GM12878 (cell line): ENCODE data around the gene KLB. TPM values are rescaled to one million over a fixed set of nuclear protein-coding genes. Genes with fewer than 3 reads are reported as not detected.

ENCODE experiments used
- ATF7 ChIP-seq: fragments of 450-650 bp; IDR thresholded peaks from 2 replicates; pipeline ENCODE4 v1.6.1; 2016; ENCODE audit warnings: low read depth, mild to moderate bottlenecking
- CBFB ChIP-seq: IDR thresholded peaks from 2 replicates; pipeline ENCODE4 v1.6.1; 2016; ENCODE audit warnings: antibody characterized with exemption, low read depth
- CHD1 ChIP-seq: IDR thresholded peaks from 2 replicates; pipeline ENCODE4 v1.6.1; 2012; ENCODE audit warnings: low read depth, low read length, improper control_type of control experiment
- CREB1 ChIP-seq: IDR thresholded peaks from 2 replicates; pipeline ENCODE4 v1.6.1; 2012; ENCODE audit warnings: low read depth, mild to moderate bottlenecking, inconsistent platforms
- CREM ChIP-seq: IDR thresholded peaks from 2 replicates; pipeline ENCODE4 v1.6.1; 2014; ENCODE audit warnings: antibody characterized with exemption, low read depth
- GABPA ChIP-seq: IDR thresholded peaks from 2 replicates; pipeline ENCODE4 v1.6.1; 2014; ENCODE audit warnings: antibody characterized with exemption, low read depth, mild to moderate bottlenecking, inconsistent platforms
- HCFC1 ChIP-seq: fragments of 150-350 bp; IDR thresholded peaks from 2 replicates; pipeline ENCODE4 v1.6.1; 2014; ENCODE audit warnings: low read length
- NFYB ChIP-seq: IDR thresholded peaks from 2 replicates; pipeline ENCODE4 v1.6.1; 2011; ENCODE audit warnings: low read depth, mild to moderate bottlenecking, low read length, improper control_type of control experiment, moderate library complexity; ENCODE audit not compliant: insufficient read depth
- POLR2A ChIP-seq: IDR thresholded peaks from 2 replicates; pipeline ENCODE4 v1.6.1; 2011; ENCODE audit warnings: low read depth, mild to moderate bottlenecking, low read length
- RAD51 ChIP-seq: fragments of 450-650 bp; IDR thresholded peaks from 2 replicates; pipeline ENCODE4 v1.6.1; 2016; ENCODE audit warnings: moderate library complexity, mild to moderate bottlenecking, inconsistent platforms
- SIN3A ChIP-seq: IDR thresholded peaks from 2 replicates; pipeline ENCODE4 v1.6.1; 2012; ENCODE audit warnings: low read depth, low read length, improper control_type of control experiment
- SIX5 ChIP-seq: IDR thresholded peaks from 2 replicates; pipeline ENCODE4 v1.6.1; 2011; ENCODE audit warnings: mild to moderate bottlenecking, low read depth, low read length, moderate library complexity; ENCODE audit not compliant: severe bottlenecking
- SRF ChIP-seq, 2 experiments: IDR thresholded peaks; 2 replicates each; pipeline ENCODE4 v1.6.1; 2011; ENCODE audit warnings: low read depth in 2 of 2, low read length in 2 of 2, mild to moderate bottlenecking in 1 of 2, moderate library complexity in 1 of 2
- TARDBP ChIP-seq: IDR thresholded peaks from 2 replicates; pipeline ENCODE4 v1.6.1; 2016; ENCODE audit warnings: borderline replicate concordance
- ZNF24 ChIP-seq: fragments of 450-650 bp; IDR thresholded peaks from 2 replicates; pipeline ENCODE4 v1.6.1; 2017; ENCODE audit warnings: antibody characterized with exemption, mild to moderate bottlenecking
- ZSCAN29 ChIP-seq: fragments of 450-650 bp; IDR thresholded peaks from 2 replicates; pipeline ENCODE4 v1.6.1; 2017; ENCODE audit warnings: mild to moderate bottlenecking, moderate library complexity
- polyA plus RNA-seq, 11 experiments: library from polyadenylated mRNA; depleted of rRNA in 4 of 11; unstranded in 6 of 11; stranded (reverse) in 5 of 11; fragments of >200 nt; fragmentation: Nextera tagmentation in 4 of 11; fragmentation: Illumina TruSeq in 1 of 11; extraction: Ambion mirVana in 4 of 11; extraction: Trizol in 1 of 11; gene quantifications; 1 replicate in 1 of 11; 2 replicates in 10 of 11; pipeline versions ENCODE4 v1.2.1 to v1.2.3, GENCODE V29; 2011 to 2016; ENCODE audit warnings: inconsistent platforms in 2 of 11, missing spikeins in 2 of 11, low read depth in 1 of 11
- total RNA-seq, 4 experiments: library from RNA; depleted of rRNA in 3 of 4; stranded (reverse); fragments of >200 nt in 3 of 4; fragmentation: Illumina TruSeq in 1 of 4; extraction: Trizol in 1 of 4; gene quantifications; 2 replicates each; pipeline versions ENCODE4 v1.2.1 to v1.2.3, GENCODE V29; 2013 to 2021
- TF ChIP-seq, protein P1 (sequence below): fragments of 450-650 bp; IDR thresholded peaks from 2 replicates; pipeline ENCODE4 v1.6.1; 2017; ENCODE audit warnings: mild to moderate bottlenecking, moderate library complexity
- TF ChIP-seq, protein P2 (sequence below): fragments of 450-650 bp; IDR thresholded peaks from 2 replicates; pipeline ENCODE4 v1.6.1; 2018; ENCODE audit warnings: borderline replicate concordance, mild to moderate bottlenecking; ENCODE audit not compliant: partially characterized antibody
- TF ChIP-seq, protein P3 (sequence below): IDR thresholded peaks from 2 replicates; pipeline ENCODE4 v1.6.1; 2012; ENCODE audit warnings: low read depth, low read length, improper control_type of control experiment
- TF ChIP-seq, protein P4 (sequence below): fragments of 450-650 bp; IDR thresholded peaks from 2 replicates; pipeline ENCODE4 v1.6.1; 2018; ENCODE audit warnings: mild to moderate bottlenecking, low read depth, moderate library complexity; ENCODE audit not compliant: partially characterized antibody

Gene KLB
- total and polyA plus RNA-seq, 10 of the 15 experiments (the other 5 are each of a cell fraction or from before 2014, with no cell fraction given), result under 0.01 to 0.13 (median 0.04) TPM; not detected in 1

DNA sequence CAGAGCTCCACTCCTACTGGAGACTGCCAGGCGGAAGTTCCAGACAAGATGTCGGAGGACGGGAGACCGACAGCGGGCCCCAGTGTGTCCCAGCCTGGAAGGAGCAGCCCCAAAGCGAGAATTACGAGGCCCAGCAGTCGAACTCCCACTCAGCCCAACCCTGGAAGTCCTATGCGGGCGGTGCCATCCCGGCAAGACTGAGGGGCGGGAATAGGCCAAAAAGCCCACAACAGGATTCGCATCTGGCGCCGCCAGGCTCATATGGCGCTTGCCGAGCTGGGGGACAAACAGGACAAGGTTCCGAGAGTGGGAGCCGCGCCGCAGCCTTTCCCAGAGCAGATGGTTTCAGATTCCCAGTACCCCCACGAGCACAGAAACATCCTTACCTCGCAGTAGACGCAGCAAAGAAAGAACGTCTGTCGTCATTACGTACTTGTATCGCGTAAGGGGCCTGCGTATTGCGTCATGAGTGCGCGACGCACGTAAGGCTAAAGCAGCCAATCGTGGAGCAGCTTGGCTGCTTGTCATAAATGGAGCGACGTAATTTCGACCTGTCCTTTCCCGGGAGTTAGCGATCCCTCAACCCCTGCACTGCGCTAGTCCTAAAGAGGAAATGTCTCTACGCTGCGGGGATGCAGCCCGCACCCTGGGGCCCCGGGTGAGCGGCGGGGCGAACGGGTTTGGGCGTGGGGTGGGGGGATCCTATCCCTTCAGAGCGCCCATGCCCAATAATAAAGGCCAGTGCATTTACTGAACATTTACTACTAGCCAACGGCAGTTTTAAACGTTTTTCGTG, 52.0 kb downstream of the KLB start, which contains the start of the genes LIAS and RPL9 (continued):
- TF ChIP-seq, protein P1, sequence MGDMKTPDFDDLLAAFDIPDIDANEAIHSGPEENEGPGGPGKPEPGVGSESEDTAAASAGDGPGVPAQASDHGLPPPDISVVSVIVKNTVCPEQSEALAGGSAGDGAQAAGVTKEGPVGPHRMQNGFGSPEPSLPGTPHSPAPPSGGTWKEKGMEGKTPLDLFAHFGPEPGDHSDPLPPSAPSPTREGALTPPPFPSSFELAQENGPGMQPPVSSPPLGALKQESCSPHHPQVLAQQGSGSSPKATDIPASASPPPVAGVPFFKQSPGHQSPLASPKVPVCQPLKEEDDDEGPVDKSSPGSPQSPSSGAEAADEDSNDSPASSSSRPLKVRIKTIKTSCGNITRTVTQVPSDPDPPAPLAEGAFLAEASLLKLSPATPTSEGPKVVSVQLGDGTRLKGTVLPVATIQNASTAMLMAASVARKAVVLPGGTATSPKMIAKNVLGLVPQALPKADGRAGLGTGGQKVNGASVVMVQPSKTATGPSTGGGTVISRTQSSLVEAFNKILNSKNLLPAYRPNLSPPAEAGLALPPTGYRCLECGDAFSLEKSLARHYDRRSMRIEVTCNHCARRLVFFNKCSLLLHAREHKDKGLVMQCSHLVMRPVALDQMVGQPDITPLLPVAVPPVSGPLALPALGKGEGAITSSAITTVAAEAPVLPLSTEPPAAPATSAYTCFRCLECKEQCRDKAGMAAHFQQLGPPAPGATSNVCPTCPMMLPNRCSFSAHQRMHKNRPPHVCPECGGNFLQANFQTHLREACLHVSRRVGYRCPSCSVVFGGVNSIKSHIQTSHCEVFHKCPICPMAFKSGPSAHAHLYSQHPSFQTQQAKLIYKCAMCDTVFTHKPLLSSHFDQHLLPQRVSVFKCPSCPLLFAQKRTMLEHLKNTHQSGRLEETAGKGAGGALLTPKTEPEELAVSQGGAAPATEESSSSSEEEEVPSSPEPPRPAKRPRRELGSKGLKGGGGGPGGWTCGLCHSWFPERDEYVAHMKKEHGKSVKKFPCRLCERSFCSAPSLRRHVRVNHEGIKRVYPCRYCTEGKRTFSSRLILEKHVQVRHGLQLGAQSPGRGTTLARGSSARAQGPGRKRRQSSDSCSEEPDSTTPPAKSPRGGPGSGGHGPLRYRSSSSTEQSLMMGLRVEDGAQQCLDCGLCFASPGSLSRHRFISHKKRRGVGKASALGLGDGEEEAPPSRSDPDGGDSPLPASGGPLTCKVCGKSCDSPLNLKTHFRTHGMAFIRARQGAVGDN, result peak; percentile 76
- TF ChIP-seq, protein P2, sequence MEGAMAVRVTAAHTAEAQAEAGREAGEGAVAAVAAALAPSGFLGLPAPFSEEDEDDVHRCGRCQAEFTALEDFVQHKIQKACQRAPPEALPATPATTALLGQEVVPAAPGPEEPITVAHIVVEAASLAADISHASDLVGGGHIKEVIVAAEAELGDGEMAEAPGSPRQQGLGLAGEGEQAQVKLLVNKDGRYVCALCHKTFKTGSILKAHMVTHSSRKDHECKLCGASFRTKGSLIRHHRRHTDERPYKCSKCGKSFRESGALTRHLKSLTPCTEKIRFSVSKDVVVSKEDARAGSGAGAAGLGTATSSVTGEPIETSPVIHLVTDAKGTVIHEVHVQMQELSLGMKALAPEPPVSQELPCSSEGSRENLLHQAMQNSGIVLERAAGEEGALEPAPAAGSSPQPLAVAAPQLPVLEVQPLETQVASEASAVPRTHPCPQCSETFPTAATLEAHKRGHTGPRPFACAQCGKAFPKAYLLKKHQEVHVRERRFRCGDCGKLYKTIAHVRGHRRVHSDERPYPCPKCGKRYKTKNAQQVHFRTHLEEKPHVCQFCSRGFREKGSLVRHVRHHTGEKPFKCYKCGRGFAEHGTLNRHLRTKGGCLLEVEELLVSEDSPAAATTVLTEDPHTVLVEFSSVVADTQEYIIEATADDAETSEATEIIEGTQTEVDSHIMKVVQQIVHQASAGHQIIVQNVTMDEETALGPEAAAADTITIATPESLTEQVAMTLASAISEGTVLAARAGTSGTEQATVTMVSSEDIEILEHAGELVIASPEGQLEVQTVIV, result no peak
- TF ChIP-seq CREB1, result peak; percentile 100
- no peak for TF ChIP-seq GABPA
- TF ChIP-seq NFYB, result peak; percentile 90
- TF ChIP-seq SRF (IDR thresholded peaks at IDR 0.05; ENCODE audit: low read depth in 2 of 2, low read length in 2 of 2), result peak in 1 of 2 experiments; percentile 82; a peak in 2 of 4 replicates
- no peak for TF ChIP-seq TARDBP
- peak; percentile 100 for TF ChIP-seq CREM
- TF ChIP-seq, protein P3, sequence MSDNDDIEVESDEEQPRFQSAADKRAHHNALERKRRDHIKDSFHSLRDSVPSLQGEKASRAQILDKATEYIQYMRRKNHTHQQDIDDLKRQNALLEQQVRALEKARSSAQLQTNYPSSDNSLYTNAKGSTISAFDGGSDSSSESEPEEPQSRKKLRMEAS, result peak; percentile 86
- TF ChIP-seq ZNF24, result no peak
- peak; percentile 66; the same call in 1 of the 2 replicates for TF ChIP-seq ZSCAN29
- TF ChIP-seq HCFC1, result peak; percentile 83
- no peak for TF ChIP-seq RAD51
- TF ChIP-seq ATF7, result peak; percentile 98
- peak; percentile 99 for TF ChIP-seq POLR2A
- peak; percentile 61 for TF ChIP-seq SIX5
- peak; percentile 74; the same call in 1 of the 2 replicates for TF ChIP-seq SIN3A
- TF ChIP-seq CBFB, result peak; percentile 93
- TF ChIP-seq CHD1, result no peak; the same call in 1 of the 2 replicates
- TF ChIP-seq, protein P4, sequence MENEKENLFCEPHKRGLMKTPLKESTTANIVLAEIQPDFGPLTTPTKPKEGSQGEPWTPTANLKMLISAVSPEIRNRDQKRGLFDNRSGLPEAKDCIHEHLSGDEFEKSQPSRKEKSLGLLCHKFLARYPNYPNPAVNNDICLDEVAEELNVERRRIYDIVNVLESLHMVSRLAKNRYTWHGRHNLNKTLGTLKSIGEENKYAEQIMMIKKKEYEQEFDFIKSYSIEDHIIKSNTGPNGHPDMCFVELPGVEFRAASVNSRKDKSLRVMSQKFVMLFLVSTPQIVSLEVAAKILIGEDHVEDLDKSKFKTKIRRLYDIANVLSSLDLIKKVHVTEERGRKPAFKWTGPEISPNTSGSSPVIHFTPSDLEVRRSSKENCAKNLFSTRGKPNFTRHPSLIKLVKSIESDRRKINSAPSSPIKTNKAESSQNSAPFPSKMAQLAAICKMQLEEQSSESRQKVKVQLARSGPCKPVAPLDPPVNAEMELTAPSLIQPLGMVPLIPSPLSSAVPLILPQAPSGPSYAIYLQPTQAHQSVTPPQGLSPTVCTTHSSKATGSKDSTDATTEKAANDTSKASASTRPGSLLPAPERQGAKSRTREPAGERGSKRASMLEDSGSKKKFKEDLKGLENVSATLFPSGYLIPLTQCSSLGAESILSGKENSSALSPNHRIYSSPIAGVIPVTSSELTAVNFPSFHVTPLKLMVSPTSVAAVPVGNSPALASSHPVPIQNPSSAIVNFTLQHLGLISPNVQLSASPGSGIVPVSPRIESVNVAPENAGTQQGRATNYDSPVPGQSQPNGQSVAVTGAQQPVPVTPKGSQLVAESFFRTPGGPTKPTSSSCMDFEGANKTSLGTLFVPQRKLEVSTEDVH, result peak; percentile 95
